ENCODE measurements around the gene CHST9. TPM values are rescaled to one million over a fixed set of nuclear protein-coding genes. Genes with fewer than 3 reads are reported as not detected.

The CHST9 gene
- total RNA-seq, 4 donors from 2014 or later: 0.21 to 0.98 (median 0.26) TPM

- no peaks in the 10 kb centered on the region for H3K4me1 ChIP-seq
- TF ChIP-seq POLR2A (IDR thresholded peaks at IDR 0.05) (no peak), CTCF (IDR thresholded peaks at IDR 0.05) (no peak), EP300 (IDR thresholded peaks at IDR 0.05) (no peak)
- WGBS, 2 donors: 94 to 97% methylated on average over 4 of the region's 4 CpGs
- H3K27me3 ChIP-seq: no peaks in the 10 kb centered on the region
- no peak for DNase-seq (ENCODE audit: low spot score in 2 of 2)
- no peak overlapping the region for H3K27ac ChIP-seq
- H3K4me3 ChIP-seq: no peak overlapping the region
- H3K36me3 ChIP-seq: no peaks in the 10 kb centered on the region
- no peaks in the 10 kb centered on the region for H3K9me3 ChIP-seq
Observed at GRCh38 chr18:26888259-26888658, 296.8 kb downstream of the CHST9 start.

- no peaks in the 10 kb centered on the region for H3K36me3 ChIP-seq
- H3K27ac ChIP-seq: no peak overlapping the region
- no peak for TF ChIP-seq EP300 (IDR thresholded peaks at IDR 0.05)
- no peak for TF ChIP-seq CTCF (IDR thresholded peaks at IDR 0.05)
- no peak for TF ChIP-seq POLR2A (IDR thresholded peaks at IDR 0.05)
- 77 to 78% methylated on average over 2 of the region's 2 CpGs for WGBS, 2 donors
- H3K4me3 ChIP-seq: no peak overlapping the region
- H3K9me3 ChIP-seq: no peaks in the 10 kb centered on the region
- H3K27me3 ChIP-seq: no peaks in the 10 kb centered on the region
- no peak for DNase-seq (ENCODE audit: low spot score in 2 of 2)
- H3K4me1 ChIP-seq: no peaks in the 10 kb centered on the region
Observed at GRCh38 chr18:26875040-26875654, 310.0 kb downstream of the CHST9 start.

GRCh38 chr18:26874283-26874682 lies 310.8 kb downstream of the CHST9 start:
- no peak for TF ChIP-seq POLR2A (IDR thresholded peaks at IDR 0.05)
- H3K27me3 ChIP-seq: no peaks in the 10 kb centered on the region
- no peaks in the 10 kb centered on the region for H3K9me3 ChIP-seq
- no peaks in the 10 kb centered on the region for H3K4me1 ChIP-seq
- H3K27ac ChIP-seq: no peak overlapping the region
- H3K4me3 ChIP-seq: no peak overlapping the region
- H3K36me3 ChIP-seq: no peaks in the 10 kb centered on the region
- no peak for DNase-seq (ENCODE audit: low spot score in 2 of 2)

- 82 to 86% methylated on average over 1 of the region's 1 CpG for WGBS, 2 donors
Observed at GRCh38 chr18:26869640-26870039, 315.5 kb downstream of the CHST9 start.

GRCh38 chr18:26868968-26869586 lies 316.0 kb downstream of the CHST9 start:
- peak overlapping the region in 1 of 4 donors; percentile 21 for H3K4me3 ChIP-seq
- peaks cover 0 to 9% of the 10 kb centered on the region in 2 donors for H3K27me3 ChIP-seq
- no peaks in the 10 kb centered on the region for H3K9me3 ChIP-seq
- no peak overlapping the region for H3K27ac ChIP-seq
- TF ChIP-seq POLR2A (IDR thresholded peaks at IDR 0.05) (no peak), CTCF (IDR thresholded peaks at IDR 0.05) (no peak), EP300 (IDR thresholded peaks at IDR 0.05) (no peak)
- no peak for DNase-seq (ENCODE audit: low spot score in 2 of 2)
- 34 to 54% methylated on average over 6 of the region's 6 CpGs for WGBS, 2 donors
- peaks cover 0 to 11% (median 0%) of the 10 kb centered on the region in 4 donors for H3K4me1 ChIP-seq
- no peaks in the 10 kb centered on the region for H3K36me3 ChIP-seq

More at GRCh38 chr18:26869640-26870039, 315.5 kb downstream of the CHST9 start:
- H3K4me1 ChIP-seq: peaks cover 0 to 11% (median 0%) of the 10 kb centered on the region in 4 donors
- no peak overlapping the region for H3K4me3 ChIP-seq
- H3K9me3 ChIP-seq: no peaks in the 10 kb centered on the region
- no peak overlapping the region for H3K27ac ChIP-seq
- DNase-seq (ENCODE audit: low spot score in 2 of 2): no peak
- TF ChIP-seq EP300 (IDR thresholded peaks at IDR 0.05) (no peak), POLR2A (IDR thresholded peaks at IDR 0.05) (no peak), CTCF (IDR thresholded peaks at IDR 0.05) (no peak)
- peaks cover 0 to 4% of the 10 kb centered on the region in 2 donors for H3K27me3 ChIP-seq
- no peaks in the 10 kb centered on the region for H3K36me3 ChIP-seq
